Stimulated activated CD4-positive, alpha-beta T cell treated with anti-CD3 and anti-CD28 coated beads, Interleukin-1b, Interleukin-23, amount 100 ng/mL, for 48 hours (primary cell): ENCODE data around the gene SMYD3.

Experiments used
- DNase-seq: peaks from one replicate; pipeline ENCODE4 v3.0.0-alpha.2; 2020

Gene SMYD3

GRCh38 chr1:246301553-246302250 is 205.4 kb downstream of the SMYD3 start:
- no peak for DNase-seq

GRCh38 chr1:246300626-246301549 is 206.2 kb downstream of the SMYD3 start:
- no peak for DNase-seq

DNA sequence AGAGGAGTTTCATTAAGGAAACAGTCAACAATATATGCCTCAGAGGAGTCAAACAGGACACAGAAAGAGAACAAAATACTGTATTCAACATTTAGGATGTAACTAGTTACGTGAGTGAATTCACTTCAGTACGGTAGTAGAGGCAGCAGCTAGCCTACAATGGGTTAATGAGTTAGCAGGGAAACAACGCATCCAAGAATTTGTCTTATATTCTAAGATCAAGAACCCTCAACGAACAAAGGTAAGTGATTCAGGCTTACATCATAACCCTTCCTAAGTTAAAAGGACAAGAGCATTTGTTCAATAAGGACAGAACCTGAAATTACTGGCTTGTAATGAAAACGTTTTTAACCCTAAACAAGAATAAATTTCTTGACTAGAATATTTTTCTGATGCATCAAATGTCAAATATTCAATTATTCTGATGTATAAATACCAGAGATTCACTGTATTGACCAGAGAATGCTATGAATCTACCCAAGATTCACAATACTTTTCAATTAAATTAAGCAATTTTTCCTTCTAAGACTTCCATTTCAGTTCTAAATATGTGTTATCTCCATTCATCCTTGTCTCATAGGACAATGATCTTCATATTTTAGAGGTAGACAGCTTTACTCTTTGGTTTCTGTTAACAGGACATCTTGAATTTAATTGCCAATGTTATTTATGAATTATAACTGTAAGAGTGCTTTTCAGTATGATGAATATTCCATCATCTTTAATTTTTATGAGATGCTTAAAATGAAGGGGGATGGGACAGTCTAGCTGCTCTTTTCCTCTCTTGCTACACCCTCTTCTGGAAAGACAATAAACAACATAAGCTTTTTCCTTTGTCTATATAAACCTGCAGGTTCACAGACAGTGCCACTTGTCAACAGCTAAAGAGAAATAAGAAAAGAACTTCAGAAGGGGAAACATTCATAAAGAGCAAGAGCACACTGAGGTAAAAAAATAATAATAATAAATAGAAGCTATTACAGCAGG is 209.5 kb downstream of the SMYD3 start:
- DNase-seq: no peak

DNA sequence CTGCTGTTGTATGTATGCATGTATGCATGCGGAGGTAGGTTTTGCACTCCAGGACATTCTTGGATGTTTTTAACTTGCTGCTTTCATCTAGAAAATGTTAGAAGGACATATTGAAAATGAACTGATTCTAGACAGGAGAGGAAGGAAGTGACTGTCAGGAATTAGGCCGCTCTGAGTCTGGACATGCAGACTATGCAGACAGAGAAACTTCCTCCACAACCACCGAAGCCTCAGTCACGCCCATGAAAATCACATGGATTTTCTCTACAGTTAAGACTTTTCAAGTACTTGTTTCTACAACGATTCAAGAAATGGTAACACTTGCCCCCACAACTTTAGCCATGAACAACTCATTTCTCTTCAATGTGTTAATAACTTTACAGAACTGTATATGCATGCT is 211.1 kb downstream of the SMYD3 start:
- no peak for DNase-seq

- DNase-seq: no peak
Observed at GRCh38 chr1:246295340-246295739, 211.7 kb downstream of the SMYD3 start.

- DNase-seq: no peak
Observed at GRCh38 chr1:246294263-246294662, 212.8 kb downstream of the SMYD3 start.

DNA sequence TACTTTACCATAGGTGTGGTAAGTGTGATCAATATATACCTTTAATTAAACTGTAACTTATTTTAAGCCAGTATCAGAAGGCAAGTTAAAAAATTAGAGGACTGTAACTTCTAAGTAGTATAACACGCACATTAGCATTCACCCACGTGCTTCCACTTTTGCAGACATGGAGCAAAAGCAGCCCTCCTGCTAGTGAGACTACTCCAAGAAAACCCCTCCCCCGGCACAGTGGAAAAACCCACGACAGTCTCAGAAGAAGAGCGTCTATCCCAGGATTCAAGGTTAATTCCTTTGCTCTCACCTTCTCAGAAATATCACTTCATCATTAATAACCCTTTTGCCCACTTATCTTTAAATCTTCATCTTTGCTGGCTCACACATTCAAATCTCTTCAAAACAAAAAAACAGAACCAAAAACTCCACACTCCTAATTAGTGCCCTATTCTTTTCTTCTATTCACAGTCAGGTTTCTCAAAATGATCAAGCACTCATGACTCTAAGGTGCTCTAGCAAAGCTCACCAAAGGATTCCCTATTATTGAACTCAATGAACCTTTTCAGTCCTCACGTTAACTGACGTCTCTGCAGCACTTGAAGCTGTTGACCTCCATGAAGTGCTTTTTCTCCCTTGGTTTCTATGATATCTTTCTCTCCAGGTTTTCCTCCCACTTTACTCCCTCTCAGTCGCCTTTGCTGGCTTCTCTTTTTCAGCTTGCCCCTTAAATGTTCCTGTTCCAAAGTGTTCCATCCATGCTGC is 213.5 kb downstream of the SMYD3 start:
- no peak for DNase-seq

- DNase-seq: no peak
Observed at GRCh38 chr1:246292571-246292970, 214.5 kb downstream of the SMYD3 start.

GRCh38 chr1:246291127-246291526 is 216.0 kb downstream of the SMYD3 start:
- no peak for DNase-seq

DNA sequence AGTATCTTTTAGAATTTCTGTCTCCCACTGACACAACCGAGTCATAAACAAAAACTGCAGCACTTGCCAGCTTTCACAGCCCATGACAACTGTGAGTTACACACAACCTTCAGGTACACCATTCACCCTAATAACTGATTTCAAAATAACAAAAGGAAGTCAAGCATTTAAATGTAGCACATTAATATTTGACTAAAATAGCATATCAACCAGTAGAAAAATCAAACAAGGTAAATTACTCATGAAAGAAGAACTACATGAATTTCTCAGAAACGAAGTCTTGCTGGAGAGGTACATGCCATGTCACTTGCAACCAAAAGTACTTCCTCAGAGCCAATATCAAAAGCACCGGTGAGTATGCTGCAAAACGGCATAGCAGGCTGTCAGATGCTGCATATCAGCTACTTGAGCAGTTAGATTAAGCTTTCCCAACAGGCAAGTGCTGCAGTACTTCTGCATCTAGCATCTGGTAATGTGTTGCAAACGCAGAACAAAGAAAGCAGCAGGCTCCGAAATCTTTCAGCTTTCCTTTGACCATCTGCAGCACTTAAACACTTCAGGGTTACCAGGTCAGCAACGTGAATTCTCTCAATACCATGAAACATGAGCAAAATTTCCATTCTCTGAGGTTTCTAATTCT is 223.2 kb downstream of the SMYD3 start:
- no peak for DNase-seq

DNA sequence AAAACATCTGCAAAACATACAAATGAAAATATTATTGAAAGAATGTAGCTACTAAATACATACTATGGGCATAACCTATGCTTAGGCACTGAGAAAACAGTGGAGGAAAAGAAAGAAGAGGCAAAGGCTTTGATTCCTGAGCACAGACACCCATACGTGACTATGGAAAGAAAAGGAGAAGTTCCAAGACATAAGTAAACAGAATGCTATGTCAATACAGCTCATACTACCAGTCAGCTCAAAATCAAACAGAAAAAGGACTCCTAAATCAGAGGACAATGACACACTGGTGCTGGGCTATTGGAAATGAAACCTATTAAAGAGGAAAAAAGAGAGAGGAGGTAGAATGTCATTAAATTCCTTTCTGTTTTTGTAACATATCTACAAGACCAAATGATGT is 225.4 kb downstream of the SMYD3 start:
- DNase-seq: no peak

DNA sequence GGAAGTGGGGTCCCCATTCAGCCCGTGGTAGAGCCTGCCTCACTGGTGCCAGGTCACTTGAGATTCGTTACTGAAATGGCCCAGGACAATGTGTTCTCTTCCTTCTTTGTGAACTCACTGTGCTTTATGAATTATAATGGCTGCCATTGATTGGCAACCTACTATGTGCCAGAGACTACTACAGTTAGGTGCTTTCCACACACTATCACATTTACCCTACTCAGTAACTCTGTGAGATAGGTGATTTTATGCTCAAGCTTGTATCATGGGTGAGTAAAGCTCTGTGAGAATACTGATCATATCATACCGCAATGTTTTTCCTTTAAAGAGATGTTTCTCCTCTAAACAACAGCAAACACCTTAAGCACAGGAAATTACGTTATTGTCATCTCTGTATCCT is 225.9 kb downstream of the SMYD3 start:
- DNase-seq: no peak

DNA sequence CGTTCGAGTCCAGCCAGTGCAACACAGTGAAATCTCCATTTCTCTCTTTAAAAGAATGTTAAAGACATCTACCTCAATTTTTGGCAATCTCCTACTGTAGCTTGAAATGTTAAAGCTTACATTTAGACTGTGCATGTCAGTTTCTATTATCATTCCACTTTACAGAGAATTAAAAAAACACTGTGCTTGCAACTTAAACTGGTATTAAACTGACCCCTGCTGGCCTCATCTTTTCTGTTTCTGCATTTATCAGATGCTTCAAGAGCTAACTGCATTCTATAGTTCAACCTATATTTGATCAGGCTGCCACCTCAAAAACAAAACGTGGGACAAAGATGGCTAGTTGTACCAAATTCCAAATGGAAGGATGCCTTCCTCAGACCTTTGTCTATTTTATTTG is 226.5 kb downstream of the SMYD3 start:
- DNase-seq: no peak

DNA sequence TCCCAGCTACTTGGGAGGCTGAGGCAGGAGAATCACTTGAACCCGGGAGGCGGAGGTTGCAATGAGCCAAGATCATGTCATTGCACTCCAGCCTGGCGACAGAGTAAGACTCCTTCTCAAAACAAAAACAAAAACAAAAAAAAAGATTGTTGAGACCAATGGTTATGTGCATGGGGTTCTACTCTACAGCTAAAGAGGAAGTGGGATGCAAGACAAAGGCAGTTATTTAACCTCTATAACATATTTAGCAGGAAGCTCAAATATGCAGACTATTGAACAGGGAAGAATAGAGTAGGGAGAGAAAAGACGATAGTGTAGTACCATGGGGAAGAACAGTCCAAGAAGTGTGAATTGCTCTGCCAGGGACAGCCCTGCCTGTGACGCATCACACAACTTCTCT is 227.7 kb downstream of the SMYD3 start:
- no peak for DNase-seq

DNA sequence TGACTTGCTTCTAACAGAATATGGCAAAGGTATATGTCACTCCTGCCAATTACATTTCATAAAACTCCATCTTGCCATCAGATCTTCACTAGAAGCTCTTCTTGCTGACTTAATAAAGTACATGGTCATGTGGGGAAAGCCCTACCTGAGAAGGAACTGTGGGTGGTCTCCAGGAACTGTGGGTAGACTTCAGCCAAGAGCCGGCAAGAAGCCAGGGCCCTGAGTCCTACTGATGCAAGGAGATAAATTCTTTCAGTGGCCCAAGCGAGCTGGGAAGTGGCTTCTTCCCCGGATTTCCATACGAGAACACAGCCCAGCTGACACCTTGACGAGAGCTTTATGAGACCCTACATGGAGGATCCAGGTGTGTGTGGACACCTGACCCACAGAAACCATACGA is 228.7 kb downstream of the SMYD3 start:
- no peak for DNase-seq

- DNase-seq: no peak
Observed at GRCh38 chr1:246275036-246275435, 232.0 kb downstream of the SMYD3 start.

- DNase-seq: no peak
Observed at GRCh38 chr1:246274186-246274585, 232.9 kb downstream of the SMYD3 start.

DNA sequence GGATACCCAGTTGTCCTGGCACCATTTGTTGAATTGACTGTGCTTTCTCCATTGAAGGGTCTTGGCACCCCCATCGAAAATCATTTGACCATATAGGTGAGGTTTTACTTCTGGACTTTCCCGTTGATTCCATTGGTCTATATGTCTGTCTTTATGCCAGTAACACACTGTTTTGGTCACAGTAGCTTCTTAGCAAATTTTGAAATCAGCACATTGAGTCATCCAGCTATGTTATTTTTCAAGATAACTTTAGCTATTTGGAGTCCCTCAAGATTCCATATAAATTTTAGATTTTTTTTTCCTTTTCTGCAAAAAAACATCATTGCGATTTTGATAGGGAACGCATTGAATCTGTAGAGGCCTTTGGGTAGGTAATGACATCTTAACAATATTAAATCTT is 235.6 kb downstream of the SMYD3 start:
- DNase-seq: no peak

DNA sequence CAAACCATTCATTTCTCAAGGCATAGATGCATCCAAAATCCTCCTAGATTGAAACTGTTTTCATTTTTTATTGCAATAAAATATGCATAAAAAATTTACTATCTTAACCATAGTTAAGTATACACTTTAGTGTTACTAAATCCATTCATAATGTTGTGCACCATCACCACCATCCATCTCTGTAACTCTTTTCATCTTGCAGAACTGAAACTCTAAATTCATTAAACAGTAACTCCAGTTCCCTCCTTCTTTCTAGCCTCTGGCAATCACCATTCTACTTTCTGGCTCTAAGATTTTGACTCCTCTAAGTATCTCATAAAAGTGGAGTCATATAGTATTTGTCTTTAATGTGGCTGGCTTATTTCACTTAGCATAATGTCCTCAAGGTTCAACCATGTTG is 236.8 kb downstream of the SMYD3 start:
- no peak for DNase-seq

GRCh38 chr1:246269466-246269865 is 237.6 kb downstream of the SMYD3 start:
- DNase-seq: no peak

DNA sequence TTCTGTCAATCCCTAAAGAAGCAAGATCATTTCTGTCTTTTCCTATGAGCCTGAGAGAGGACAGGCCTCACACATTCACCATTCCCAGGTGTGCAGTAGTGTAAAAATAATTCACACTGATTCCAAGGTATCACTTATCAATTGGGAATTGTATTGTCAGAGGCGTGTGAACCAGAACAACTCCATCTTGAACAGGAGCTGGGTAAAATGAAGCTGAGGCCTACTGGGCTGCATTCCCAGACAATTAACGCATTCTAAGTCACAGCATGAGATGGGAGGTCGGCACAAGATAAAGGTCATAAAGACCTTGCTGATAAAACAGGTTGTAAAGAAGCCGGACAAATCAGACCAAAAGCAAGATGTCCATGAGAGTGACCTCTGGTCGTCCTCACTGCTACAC is 239.2 kb downstream of the SMYD3 start:
- no peak for DNase-seq

- no peak for DNase-seq
Observed at GRCh38 chr1:246267426-246267825, 239.7 kb downstream of the SMYD3 start.
